ENCODE data around the gene C19orf47.
A peak's percentile ranks its signal among the peaks of the same experiment; 100 is the strongest.

C19orf47 gene

GRCh38 chr19:40313229-40313983 is 34.8 kb downstream of the C19orf47 start:
- no peak for DNase-seq

GRCh38 chr19:40312533-40312932 is 35.7 kb downstream of the C19orf47 start:
- no peak for DNase-seq

- DNase-seq = no peak
These were observed 38.5 kb downstream of the C19orf47 start for GRCh38 chr19:40309666-40310065.

- DNase-seq = peak; percentile 76
These were observed 42.8 kb downstream of the C19orf47 start for GRCh38 chr19:40305403-40305802.

GRCh38 chr19:40304306-40304705 is 43.9 kb downstream of the C19orf47 start:
- DNase-seq = no peak

- no peak for DNase-seq
These were observed 44.4 kb downstream of the C19orf47 start for GRCh38 chr19:40303765-40304164.

GRCh38 chr19:40302224-40303011 is 45.8 kb downstream of the C19orf47 start:
- DNase-seq = no peak

- no peak for DNase-seq
These were observed 47.5 kb downstream of the C19orf47 start for GRCh38 chr19:40300668-40301067.

GRCh38 chr19:40298026-40298425 is 50.2 kb downstream of the C19orf47 start:
- no peak for DNase-seq

GRCh38 chr19:40294560-40294959 is 53.6 kb downstream of the C19orf47 start:
- no peak for DNase-seq

GRCh38 chr19:40286971-40287421 is 61.2 kb downstream of the C19orf47 start:
- DNase-seq = no peak

GRCh38 chr19:40286235-40286970 is 61.8 kb downstream of the C19orf47 start:
- no peak for DNase-seq

- peak; percentile 97 for DNase-seq
These were observed 62.6 kb downstream of the C19orf47 start for GRCh38 chr19:40285353-40286234.

GRCh38 chr19:40284501-40285352 is 63.5 kb downstream of the C19orf47 start, which contains the start of gene AKT2:
Gene AKT2 (minus strand): TSS chr19:40285345. CDS start chr19:40265267, 20,078 bp downstream.
- peak; percentile 79 for DNase-seq

- no peak for DNase-seq
These were observed 64.0 kb downstream of the C19orf47 start for GRCh38 chr19:40284251-40284500.

GRCh38 chr19:40283414-40284250 is 64.6 kb downstream of the C19orf47 start:
- no peak for DNase-seq

GRCh38 chr19:40282920-40283319 is 65.3 kb downstream of the C19orf47 start:
- no peak for DNase-seq

GRCh38 chr19:40282209-40282580 is 66.0 kb downstream of the C19orf47 start:
- no peak for DNase-seq

GRCh38 chr19:40281381-40282208 is 66.6 kb downstream of the C19orf47 start:
- no peak for DNase-seq
